Activated T-helper 17 cell treated with anti-CD3 and anti-CD28 coated beads, Interleukin-2, amount 50 U/mL, for 72 hours (primary cell): ENCODE measurements around the gene FLYWCH1. TPM values are rescaled to one million over a fixed set of nuclear protein-coding genes. Genes with fewer than 3 reads are reported as not detected.

ENCODE experiments used
- ATAC-seq: fragments of 150-1000 bp; cut with Tn5 transposase; replicated peaks from 2 replicates; pipeline ENCODE4 v1.10.0; 2021; ENCODE audit warnings: mild to moderate bottlenecking, moderate library complexity
- H3K27ac Mint-ChIP-seq: one replicate; pipeline ENCODE4 v1.8.0; 2022; ENCODE audit warnings: mixed read lengths
- H3K27me3 Mint-ChIP-seq: one replicate; pipeline ENCODE4 v1.8.0; 2022; ENCODE audit warnings: mixed read lengths
- H3K36me3 Mint-ChIP-seq: one replicate; pipeline ENCODE4 v1.8.0; 2022; ENCODE audit warnings: low read depth, mild to moderate bottlenecking, mixed read lengths
- H3K4me1 Mint-ChIP-seq: one replicate; pipeline ENCODE4 v1.8.0; 2022; ENCODE audit warnings: mixed read lengths
- H3K4me3 Mint-ChIP-seq: one replicate; pipeline ENCODE4 v1.8.0; 2022; ENCODE audit warnings: mild to moderate bottlenecking, mixed read lengths
- H3K9me3 Mint-ChIP-seq: one replicate; pipeline ENCODE4 v1.8.0; 2022; ENCODE audit warnings: mixed read lengths
- total RNA-seq, 2 donors: library from RNA; stranded (reverse); gene quantifications; one replicate each; pipeline ENCODE4 v1.2.3, GENCODE V29; 2022

Gene FLYWCH1
- total RNA-seq, 2 donors from 2014 or later, result 52.4 to 61.1 TPM

DNA sequence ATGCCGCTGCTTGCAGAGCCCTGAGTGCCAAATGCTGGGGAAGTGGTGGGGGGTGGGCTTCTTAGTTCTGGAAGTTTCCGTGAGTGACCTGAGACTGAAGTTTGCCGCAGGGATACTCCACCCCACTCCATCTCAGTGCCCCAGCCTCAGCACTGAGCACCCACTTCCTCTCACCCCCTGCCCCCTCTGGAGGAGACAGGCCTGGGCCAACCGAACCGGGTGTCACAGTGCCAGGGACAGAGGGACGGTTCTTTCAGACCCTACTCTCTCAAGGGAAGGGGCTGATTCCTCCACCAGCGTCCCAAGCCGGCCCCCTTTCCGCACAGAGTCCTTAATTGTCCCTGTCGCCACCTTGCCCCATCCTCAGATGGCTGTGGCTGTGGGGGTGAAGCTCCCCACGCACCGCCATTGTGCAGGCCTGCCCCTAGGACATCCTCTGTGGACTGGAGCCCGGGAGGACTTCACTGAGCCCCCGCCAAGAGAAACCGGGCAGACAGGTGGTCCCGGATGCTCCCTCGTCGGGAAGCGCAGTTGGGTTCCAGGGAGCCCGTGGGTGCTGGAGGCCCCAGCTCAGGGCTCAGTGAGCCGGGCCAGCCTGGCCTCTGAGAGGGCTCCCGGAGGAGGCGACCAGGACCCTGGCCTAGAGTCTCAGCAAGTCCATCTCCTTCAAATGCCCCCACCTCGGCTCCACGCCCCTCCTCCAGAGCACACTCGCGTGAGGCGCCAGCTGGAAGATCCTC is 50.8 kb downstream of the FLYWCH1 start:
- ATAC-seq, result no peak
- H3K27me3 Mint-ChIP-seq, result peaks cover 8% of the 10 kb centered on the region
- peak overlapping the region; percentile 21 for H3K4me3 Mint-ChIP-seq
- H3K27ac Mint-ChIP-seq, result no peak overlapping the region
- no peaks in the 10 kb centered on the region for H3K9me3 Mint-ChIP-seq
- H3K36me3 Mint-ChIP-seq, result no peaks in the 10 kb centered on the region
- no peaks in the 10 kb centered on the region for H3K4me1 Mint-ChIP-seq

- Mint-ChIP-seq H3K36me3 (peaks cover 4% of the 10 kb centered on the region), H3K4me3 (peak overlapping the region; percentile 68), H3K27me3 (peaks cover 10% of the 10 kb centered on the region), H3K9me3 (no peaks in the 10 kb centered on the region), H3K4me1 (peaks cover under 1% of the 10 kb centered on the region), H3K27ac (no peak overlapping the region)
- ATAC-seq, result no peak
These were observed 51.5 kb downstream of the FLYWCH1 start for GRCh38 chr16:2963074-2963722.

DNA sequence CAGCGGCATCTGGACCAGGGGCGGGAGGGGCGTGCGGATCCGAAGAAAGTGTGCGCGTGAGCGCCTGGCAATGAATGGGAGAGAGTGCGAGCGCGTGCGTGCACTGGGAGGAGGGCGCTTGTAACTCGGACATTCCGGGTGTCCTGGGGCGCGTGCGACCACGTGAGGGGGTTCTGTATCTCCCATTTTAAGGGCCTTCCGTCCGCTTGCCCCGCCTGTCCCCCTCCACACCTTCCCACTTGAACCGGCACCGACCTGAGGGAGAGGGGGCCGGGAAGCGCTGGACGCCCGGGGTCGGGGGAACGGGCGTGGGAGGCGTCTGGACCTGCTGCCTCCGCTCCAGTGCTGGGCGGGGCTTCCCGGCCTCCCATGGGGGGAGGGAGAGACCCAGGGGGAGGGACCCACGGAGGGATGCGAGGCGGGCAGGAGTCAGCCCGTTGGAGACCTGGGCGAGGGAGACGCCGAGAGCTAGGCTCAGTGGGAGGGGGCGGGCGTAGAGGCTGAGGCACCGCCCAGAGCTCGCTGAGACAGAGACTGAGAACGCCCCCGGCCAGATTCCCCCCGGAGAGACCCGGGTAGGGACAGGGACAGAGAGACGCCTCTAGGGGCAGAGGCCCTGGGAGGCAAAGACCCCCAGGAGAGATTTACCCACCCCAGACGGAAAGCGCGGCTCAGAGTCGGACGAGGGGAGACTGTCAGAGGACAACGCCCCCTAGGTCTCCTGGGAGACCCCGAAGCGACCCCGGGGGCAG is 52.2 kb downstream of the FLYWCH1 start, which contains the start of gene KREMEN2:
Gene KREMEN2 (plus strand): TSS at position 553 of the 752 bp plus-strand sequence. CDS start 246 bp downstream, outside the sequence.
- no peak within 1 kb of the TSS for H3K27ac Mint-ChIP-seq
- H3K27me3 Mint-ChIP-seq, result peaks cover 12% of the 10 kb centered on the region
- H3K9me3 Mint-ChIP-seq, result no peaks in the 10 kb centered on the region
- peaks cover 5% of the 10 kb centered on the region for H3K4me1 Mint-ChIP-seq
- peaks cover 10% of the 10 kb centered on the region for H3K36me3 Mint-ChIP-seq
- peak within 1 kb of the TSS; percentile 68 for H3K4me3 Mint-ChIP-seq
- no peak for ATAC-seq

GRCh38 chr16:2964475-2965336 is 53.0 kb downstream of the FLYWCH1 start:
- H3K27ac Mint-ChIP-seq, result no peak overlapping the region
- peaks cover 12% of the 10 kb centered on the region for H3K27me3 Mint-ChIP-seq
- H3K9me3 Mint-ChIP-seq, result no peaks in the 10 kb centered on the region
- H3K4me1 Mint-ChIP-seq, result peaks cover 5% of the 10 kb centered on the region
- no peak for ATAC-seq
- H3K4me3 Mint-ChIP-seq, result peak overlapping the region; percentile 68
- peaks cover 10% of the 10 kb centered on the region for H3K36me3 Mint-ChIP-seq

DNA sequence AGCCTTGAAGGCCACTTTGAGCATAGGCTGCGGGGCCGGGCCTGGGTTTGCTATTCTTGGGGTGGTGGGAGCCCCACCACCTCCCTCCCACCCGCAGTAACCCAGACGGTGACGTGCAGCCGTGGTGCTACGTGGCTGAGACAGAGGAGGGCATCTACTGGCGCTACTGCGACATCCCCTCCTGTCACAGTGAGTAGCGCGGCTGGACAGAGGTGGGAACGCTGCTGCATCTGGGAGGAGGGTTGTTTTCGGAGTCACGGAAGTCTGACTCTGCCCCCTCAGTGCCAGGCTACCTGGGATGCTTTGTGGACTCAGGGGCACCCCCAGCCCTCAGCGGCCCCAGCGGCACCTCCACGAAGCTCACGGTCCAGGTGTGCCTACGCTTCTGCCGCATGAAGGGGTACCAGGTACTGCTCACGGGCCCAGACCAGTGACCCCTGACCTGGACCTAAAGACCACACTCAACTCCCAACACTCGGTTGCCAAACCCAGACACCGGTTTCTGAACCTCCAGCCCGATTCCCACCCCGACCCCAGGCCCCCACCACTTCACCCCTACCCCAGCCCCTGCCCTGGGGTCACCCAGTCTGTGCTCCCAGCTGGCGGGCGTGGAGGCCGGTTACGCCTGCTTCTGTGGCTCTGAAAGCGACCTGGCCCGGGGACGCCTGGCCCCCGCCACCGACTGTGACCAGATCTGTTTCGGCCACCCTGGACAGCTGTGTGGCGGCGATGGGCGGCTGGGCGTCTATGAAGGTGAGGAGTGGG is 54.5 kb downstream of the FLYWCH1 start:
- Mint-ChIP-seq H3K36me3 (peaks cover 10% of the 10 kb centered on the region), H3K27me3 (peaks cover 12% of the 10 kb centered on the region), H3K4me1 (peaks cover 5% of the 10 kb centered on the region), H3K27ac (no peak overlapping the region), H3K9me3 (no peaks in the 10 kb centered on the region), H3K4me3 (no peak overlapping the region)
- no peak for ATAC-seq

- Mint-ChIP-seq H3K9me3 (no peaks in the 10 kb centered on the region), H3K27me3 (peaks cover 9% of the 10 kb centered on the region), H3K4me3 (no peak overlapping the region), H3K36me3 (peaks cover 10% of the 10 kb centered on the region), H3K4me1 (peaks cover 5% of the 10 kb centered on the region), H3K27ac (no peak overlapping the region)
- ATAC-seq, result no peak
These were observed 55.1 kb downstream of the FLYWCH1 start for GRCh38 chr16:2966808-2967191.

DNA sequence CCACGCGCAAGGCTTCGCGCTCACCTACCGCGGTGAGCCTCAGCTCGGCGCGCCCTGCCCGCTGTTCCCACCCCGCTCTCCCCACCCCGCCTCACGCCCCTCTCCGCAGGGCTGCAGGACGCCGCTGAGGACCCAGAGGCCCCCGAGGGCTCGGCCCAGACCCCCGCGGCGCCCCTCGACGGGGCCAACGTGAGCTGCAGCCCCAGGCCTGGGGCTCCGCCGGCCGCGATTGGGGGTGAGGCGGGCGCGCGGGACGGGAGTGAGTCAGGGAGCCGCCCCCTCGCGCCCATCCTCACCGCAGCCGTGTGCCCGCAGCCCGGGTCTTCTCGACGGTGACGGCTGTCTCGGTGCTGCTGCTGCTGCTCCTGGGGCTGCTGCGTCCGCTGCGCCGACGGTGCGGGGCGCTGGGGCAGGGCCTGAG is 55.5 kb downstream of the FLYWCH1 start:
- H3K4me3 Mint-ChIP-seq, result no peak overlapping the region
- peaks cover 8% of the 10 kb centered on the region for H3K27me3 Mint-ChIP-seq
- no peaks in the 10 kb centered on the region for H3K9me3 Mint-ChIP-seq

GRCh38 chr16:2967721-2968161 is 56.0 kb downstream of the FLYWCH1 start:
- H3K9me3 Mint-ChIP-seq, result no peaks in the 10 kb centered on the region

More for the DNA sequence above, 55.5 kb downstream of the FLYWCH1 start:
- no peak overlapping the region for H3K27ac Mint-ChIP-seq
- H3K4me1 Mint-ChIP-seq, result peaks cover 10% of the 10 kb centered on the region
- ATAC-seq, result no peak
- peaks cover 15% of the 10 kb centered on the region for H3K36me3 Mint-ChIP-seq

DNA sequence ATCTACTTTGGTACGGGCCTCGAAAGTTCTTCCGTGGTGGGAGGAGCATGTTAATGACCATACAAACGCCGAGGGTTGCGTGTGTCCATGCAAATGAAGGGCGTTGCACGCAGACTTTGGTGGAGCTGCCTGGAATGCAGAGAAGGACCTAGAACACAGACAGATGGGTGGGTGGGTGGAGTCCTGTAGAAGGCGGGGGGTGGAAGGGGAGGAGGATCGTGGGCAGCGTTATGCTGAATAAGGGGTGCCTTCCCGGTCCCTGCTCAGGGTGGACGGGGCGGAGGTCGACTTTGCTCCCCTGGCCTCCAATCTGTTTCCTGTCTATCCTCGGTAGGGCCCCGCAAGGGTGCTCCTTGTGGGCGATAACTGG is 56.6 kb downstream of the FLYWCH1 start:
- peak overlapping the region; percentile 48 for H3K27ac Mint-ChIP-seq
- H3K27me3 Mint-ChIP-seq, result peaks cover 8% of the 10 kb centered on the region
- peaks cover 12% of the 10 kb centered on the region for H3K4me1 Mint-ChIP-seq
- H3K4me3 Mint-ChIP-seq, result peak overlapping the region; percentile 84
- peaks cover 22% of the 10 kb centered on the region for H3K36me3 Mint-ChIP-seq
- H3K9me3 Mint-ChIP-seq, result no peaks in the 10 kb centered on the region
- ATAC-seq, result no peak

More at GRCh38 chr16:2967721-2968161, 56.0 kb downstream of the FLYWCH1 start:
- Mint-ChIP-seq H3K4me1 (peaks cover 12% of the 10 kb centered on the region), H3K36me3 (peaks cover 20% of the 10 kb centered on the region), H3K4me3 (peak overlapping the region; percentile 84), H3K27ac (no peak overlapping the region), H3K27me3 (peaks cover 8% of the 10 kb centered on the region)
- ATAC-seq, result no peak

GRCh38 chr16:2968738-2969544 is 57.2 kb downstream of the FLYWCH1 start, which contains the start of gene PAQR4:
TSS of gene PAQR4 (plus strand) at chr16:2969348. CDS start at chr16:2969675, 327 bp downstream.
- ATAC-seq, result peak; percentile 85
- Mint-ChIP-seq H3K4me3 (peak within 1 kb of the TSS; percentile 84), H3K9me3 (no peaks in the 10 kb centered on the region), H3K36me3 (peaks cover 22% of the 10 kb centered on the region), H3K4me1 (peaks cover 12% of the 10 kb centered on the region), H3K27ac (peak within 1 kb of the TSS; percentile 48), H3K27me3 (peaks cover 8% of the 10 kb centered on the region)

GRCh38 chr16:2969545-2970521 is 58.1 kb downstream of the FLYWCH1 start:
- Mint-ChIP-seq H3K9me3 (no peaks in the 10 kb centered on the region), H3K4me1 (peaks cover 12% of the 10 kb centered on the region), H3K4me3 (peak overlapping the region; percentile 73), H3K27me3 (peaks cover 4% of the 10 kb centered on the region), H3K36me3 (peaks cover 22% of the 10 kb centered on the region), H3K27ac (no peak overlapping the region)
- peak; percentile 67 for ATAC-seq

DNA sequence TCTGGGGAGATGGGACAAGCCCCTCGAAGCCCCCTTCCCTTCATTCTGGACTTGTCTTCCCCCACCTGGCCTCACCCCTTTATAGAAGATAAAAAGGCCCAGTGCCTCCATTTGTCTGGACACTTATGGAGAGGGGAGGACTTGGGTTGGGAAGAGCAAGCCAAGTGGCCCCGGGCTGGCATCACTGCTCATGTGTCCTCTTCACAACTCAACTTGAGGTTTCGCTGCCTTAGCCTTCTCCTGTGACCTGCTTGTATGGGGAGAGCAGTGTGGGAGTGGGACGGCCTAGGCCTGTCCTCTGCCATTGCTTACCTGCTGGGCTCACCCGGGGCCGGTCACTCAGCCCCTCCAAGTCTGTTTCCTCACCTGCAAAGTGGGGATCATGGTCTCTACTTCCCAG is 58.8 kb downstream of the FLYWCH1 start:
- ATAC-seq, result no peak
- H3K36me3 Mint-ChIP-seq, result peaks cover 22% of the 10 kb centered on the region
- H3K4me3 Mint-ChIP-seq, result peak overlapping the region; percentile 73
- no peaks in the 10 kb centered on the region for H3K9me3 Mint-ChIP-seq
- no peak overlapping the region for H3K27ac Mint-ChIP-seq
- peaks cover 4% of the 10 kb centered on the region for H3K27me3 Mint-ChIP-seq
- peaks cover 12% of the 10 kb centered on the region for H3K4me1 Mint-ChIP-seq
